Measurements from ENCODE around the gene SLIT3. TPM values are rescaled to one million over a fixed set of nuclear protein-coding genes. Genes with fewer than 3 reads are reported as not detected.

The SLIT3 gene
- total and polyA plus RNA-seq, 9 of the 15 experiments (the other 6 are each of a cell fraction or from before 2014, with no cell fraction given) = 0.01 to 0.04 TPM; not detected in 7

DNA sequence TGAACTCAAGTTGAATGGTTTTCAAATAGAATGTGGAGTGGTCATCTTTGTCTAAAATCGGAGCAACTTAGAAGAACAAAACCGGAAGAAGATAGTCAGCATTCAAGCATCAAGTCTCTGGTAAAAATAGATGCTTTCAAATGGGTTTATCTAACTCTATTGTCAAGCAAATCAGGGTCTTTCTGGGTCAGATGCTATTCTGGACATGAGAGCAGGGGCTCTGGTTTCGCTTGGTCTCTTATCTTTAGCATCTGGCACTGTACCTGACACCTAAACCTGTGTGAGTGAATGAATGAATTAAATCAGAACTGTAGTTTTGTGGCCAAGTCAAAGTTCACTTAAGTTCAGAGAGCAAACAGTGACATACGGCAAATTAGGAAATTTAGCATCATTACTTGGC, 173.5 kb downstream of the SLIT3 start:
- no peak for FAIRE-seq
- no TSS peak for BruUV-seq (replicated peaks)
- H4K20me1 ChIP-seq (replicated peaks; ENCODE audit: control insufficient read depth, insufficient read depth, low read length) = no peaks in the 10 kb centered on the region
- DNase-seq (ENCODE audit: extremely low read depth in 1 of 4, low spot score in 3 of 4) = no peak
- TF ChIP-seq MTF1 (CRISPR knock-in tag; IDR thresholded peaks at IDR 0.05; ENCODE audit: borderline replicate concordance) = no peak
- no peak for TF ChIP-seq ARID3A (IDR thresholded peaks at IDR 0.05; ENCODE audit: borderline replicate concordance, low read depth, low read length)
- TF ChIP-seq, protein P1, sequence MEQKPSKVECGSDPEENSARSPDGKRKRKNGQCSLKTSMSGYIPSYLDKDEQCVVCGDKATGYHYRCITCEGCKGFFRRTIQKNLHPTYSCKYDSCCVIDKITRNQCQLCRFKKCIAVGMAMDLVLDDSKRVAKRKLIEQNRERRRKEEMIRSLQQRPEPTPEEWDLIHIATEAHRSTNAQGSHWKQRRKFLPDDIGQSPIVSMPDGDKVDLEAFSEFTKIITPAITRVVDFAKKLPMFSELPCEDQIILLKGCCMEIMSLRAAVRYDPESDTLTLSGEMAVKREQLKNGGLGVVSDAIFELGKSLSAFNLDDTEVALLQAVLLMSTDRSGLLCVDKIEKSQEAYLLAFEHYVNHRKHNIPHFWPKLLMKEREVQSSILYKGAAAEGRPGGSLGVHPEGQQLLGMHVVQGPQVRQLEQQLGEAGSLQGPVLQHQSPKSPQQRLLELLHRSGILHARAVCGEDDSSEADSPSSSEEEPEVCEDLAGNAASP (IDR thresholded peaks at IDR 0.05) = no peak
- TF ChIP-seq RUNX1 (IDR thresholded peaks at IDR 0.05; ENCODE audit: low read depth) = no peak
- TF ChIP-seq BACH1 (tag; IDR thresholded peaks at IDR 0.05) = no peak
- TF ChIP-seq NRF1 (conservative IDR thresholded peaks at IDR 0.05 in 1 of 2, IDR thresholded peaks at IDR 0.05 in 1 of 2) = no peak
- TF ChIP-seq CBFB (CRISPR knock-in tag; IDR thresholded peaks at IDR 0.05) = no peak
- TF ChIP-seq NCOR1 (IDR thresholded peaks at IDR 0.05) = no peak
- no peak for TF ChIP-seq MAFF (IDR thresholded peaks at IDR 0.05; ENCODE audit: low read length)
- no peak for TF ChIP-seq CREB5 (CRISPR knock-in tag; IDR thresholded peaks at IDR 0.05)
- no peak for TF ChIP-seq TSHZ1 (CRISPR knock-in tag; IDR thresholded peaks at IDR 0.05)
- no peak for TF ChIP-seq USF2 (CRISPR knock-in tag; IDR thresholded peaks at IDR 0.05)
- H3K9ac ChIP-seq (ENCODE audit: insufficient read depth in 1 of 2, low read depth in 2 of 2, low read length in 2 of 2) = no peak overlapping the region
- no peak for ATAC-seq
- in situ Hi-C loops (cut with MboI) = no loop called here
- no peak overlapping the region for H2AFZ ChIP-seq (ENCODE audit: low read depth, low read length)
- H3K4me2 ChIP-seq (ENCODE audit: insufficient read depth, low read length) = no peak overlapping the region
- H3K9me3 ChIP-seq (replicated peaks; ENCODE audit: control insufficient read depth, insufficient read depth, low read depth, low read length) = no peaks in the 10 kb centered on the region
- H3K36me3 ChIP-seq (ENCODE audit: control insufficient read depth, insufficient read depth, low read length) = no peaks in the 10 kb centered on the region
- H3K9me1 ChIP-seq (ENCODE audit: control insufficient read depth, insufficient read depth, low read length) = no peaks in the 10 kb centered on the region
- ChIA-PET CTCF (ENCODE audit: low intra/inter-chr PET ratio) (no interaction called here), POLR2A (no interaction called here)
- H3K27ac ChIP-seq (ENCODE audit: extremely low read depth, low read depth, low read length) = no peak overlapping the region
- WGBS (ENCODE audit: insufficient coverage, low coverage, missing lambda C conversion rate) = 1% methylated on average over 4 of the region's 4 CpGs
- H3K79me2 ChIP-seq (ENCODE audit: control insufficient read depth, insufficient read depth, low read length) = no peaks in the 10 kb centered on the region
- H3K4me3 ChIP-seq = no peak overlapping the region
- H3K27me3 ChIP-seq (ENCODE audit: control insufficient read depth in 2 of 2, insufficient read depth in 2 of 2, low read length in 2 of 2) = no peaks in the 10 kb centered on the region
- intact Hi-C loops (cut with micrococcal nuclease) = no loop called here
- no peaks in the 10 kb centered on the region for H3K4me1 ChIP-seq (replicated peaks in 1 of 2; ENCODE audit: control insufficient read depth in 2 of 2, insufficient read depth in 2 of 2, low read length in 2 of 2)
